Peyer's patch (tissue), 4 donors: ENCODE measurements around the gene BANP. TPM values are rescaled to one million over a fixed set of nuclear protein-coding genes. Genes with fewer than 3 reads are reported as not detected.
A peak's percentile ranks its signal among the peaks of the same experiment; 100 is the strongest.
"Not testable (repeated sequence)": the region's sequence is repeated elsewhere in the genome, so short reads cannot be mapped to it uniquely, and the experiment has no call there.

Source experiments
- DNase-seq, 3 donors: peaks; one replicate each; pipeline ENCODE4 v3.0.0-alpha.2; 2017 to 2019
- H3K27ac ChIP-seq, 4 donors: fragments of 200-600 bp; sonication (generic); one replicate each; pipeline ENCODE4 v1.5.1; 2016 to 2019
- H3K27me3 ChIP-seq, 2 donors: fragments of 200-600 bp; sonication (generic); one replicate each; pipeline ENCODE4 v1.5.1; 2019
- H3K36me3 ChIP-seq, 3 donors: fragments of 200-600 bp; sonication (generic); one replicate each; pipeline ENCODE4 v1.5.1; 2016 to 2019
- H3K4me1 ChIP-seq, 4 donors: fragments of 200-600 bp; sonication (generic); one replicate each; pipeline ENCODE4 v1.5.1; 2016 to 2019
- H3K4me3 ChIP-seq, 4 donors: fragments of 200-600 bp; sonication (generic); 1 replicate in 3 of 4; 2 replicates in 1 of 4; pipeline ENCODE4 v1.5.1; 2016 to 2019; ENCODE audit warnings: mild to moderate bottlenecking in 1 of 4
- H3K9me3 ChIP-seq, 4 donors: fragments of 200-600 bp; sonication (generic); one replicate each; pipeline ENCODE4 v1.5.1; 2016 to 2019; ENCODE audit warnings: mild to moderate bottlenecking in 1 of 4
- CTCF ChIP-seq, 6 experiments: fragments of 450-650 bp in 4 of 6; fragments of 200-600 bp in 2 of 6; sonication (generic) in 1 of 6; IDR thresholded peaks; one replicate each; pipeline ENCODE4 v1.5.1; 2017 to 2019; ENCODE audit warnings: antibody characterized with exemption in 6 of 6, mild to moderate bottlenecking in 3 of 6, moderate library complexity in 1 of 6
- POLR2A ChIP-seq, 2 donors: fragments of 450-650 bp; IDR thresholded peaks; one replicate each; pipeline ENCODE4 v1.5.1; 2017; ENCODE audit warnings: antibody characterized with exemption in 2 of 2, mild to moderate bottlenecking in 2 of 2, moderate library complexity in 2 of 2
- total RNA-seq, 4 donors: library from RNA; depleted of rRNA; stranded (reverse); fragments of >200 nt; gene quantifications; one replicate each; pipeline ENCODE4 v1.1.0, GENCODE V29; 2016

BANP gene
- total RNA-seq, 4 donors from 2014 or later = 27.6 to 113 (median 42.7) TPM

GRCh38 chr16:88087517-88087877, 136.3 kb downstream of the BANP start:
- DNase-seq = no peak
- Histone ChIP-seq H3K9me3 (no peaks in the 10 kb centered on the region), H3K36me3 (peaks cover 0 to 5% (median 0%) of the 10 kb centered on the region in 3 donors), H3K4me3 (no peak overlapping the region), H3K4me1 (no peaks in the 10 kb centered on the region), H3K27me3 (no peaks in the 10 kb centered on the region), H3K27ac (no peak overlapping the region)
- no peak for TF ChIP-seq POLR2A (IDR thresholded peaks at IDR 0.05)
- no peak for TF ChIP-seq CTCF (IDR thresholded peaks at IDR 0.05)

GRCh38 chr16:88088161-88088581, 136.9 kb downstream of the BANP start:
- TF ChIP-seq CTCF (IDR thresholded peaks at IDR 0.05) (no peak), POLR2A (IDR thresholded peaks at IDR 0.05) (no peak)
- no peaks in the 10 kb centered on the region for H3K4me1 ChIP-seq
- no peak overlapping the region for H3K27ac ChIP-seq
- DNase-seq = no peak
- no peaks in the 10 kb centered on the region for H3K27me3 ChIP-seq
- H3K9me3 ChIP-seq = no peaks in the 10 kb centered on the region
- H3K4me3 ChIP-seq = no peak overlapping the region
- H3K36me3 ChIP-seq = no peaks in the 10 kb centered on the region

- not testable (repeated sequence) for DNase-seq, H3K4me3 ChIP-seq, H3K27ac ChIP-seq, H3K27me3 ChIP-seq, H3K9me3 ChIP-seq, H3K4me1 ChIP-seq, H3K36me3 ChIP-seq
These were observed 137.4 kb downstream of the BANP start for GRCh38 chr16:88088611-88089010.

GRCh38 chr16:88089071-88089470, 137.8 kb downstream of the BANP start:
- H3K4me1 ChIP-seq, DNase-seq, H3K4me3 ChIP-seq, H3K36me3 ChIP-seq, H3K27ac ChIP-seq, H3K27me3 ChIP-seq, H3K9me3 ChIP-seq: not testable (repeated sequence)

GRCh38 chr16:88089632-88090376, 138.6 kb downstream of the BANP start:
- not testable (repeated sequence) for H3K4me3 ChIP-seq, DNase-seq, H3K27me3 ChIP-seq, H3K36me3 ChIP-seq, H3K4me1 ChIP-seq, H3K9me3 ChIP-seq
- H3K27ac ChIP-seq = peak overlapping the region in 1 of 4 donors; percentile 12

GRCh38 chr16:88090377-88091175, 139.3 kb downstream of the BANP start:
- H3K4me3 ChIP-seq, DNase-seq, H3K9me3 ChIP-seq, H3K27me3 ChIP-seq, H3K4me1 ChIP-seq, H3K36me3 ChIP-seq: not testable (repeated sequence)
- H3K27ac ChIP-seq = peak overlapping the region in 1 of 4 donors; percentile 12

GRCh38 chr16:88091221-88091971, 140.2 kb downstream of the BANP start:
- not testable (repeated sequence) for H3K4me1 ChIP-seq, DNase-seq, H3K36me3 ChIP-seq, H3K4me3 ChIP-seq, H3K27me3 ChIP-seq
- Histone ChIP-seq H3K27ac (peak overlapping the region in 1 of 4 donors; percentile 38), H3K9me3 (peaks cover 0 to 11% (median 0%) of the 10 kb centered on the region in 4 donors)

GRCh38 chr16:88091972-88092302, 140.7 kb downstream of the BANP start:
- not testable (repeated sequence) for DNase-seq, H3K4me1 ChIP-seq, H3K4me3 ChIP-seq, H3K27me3 ChIP-seq, H3K36me3 ChIP-seq
- H3K27ac ChIP-seq = peak overlapping the region in 1 of 4 donors; percentile 38
- H3K9me3 ChIP-seq = peaks cover 0 to 15% (median 0%) of the 10 kb centered on the region in 4 donors

GRCh38 chr16:88092791-88093555, 141.7 kb downstream of the BANP start:
- H3K4me1 ChIP-seq, DNase-seq, H3K27me3 ChIP-seq, H3K36me3 ChIP-seq, H3K27ac ChIP-seq, H3K4me3 ChIP-seq: not testable (repeated sequence)
- H3K9me3 ChIP-seq = peaks cover 0 to 15% (median 0%) of the 10 kb centered on the region in 4 donors

GRCh38 chr16:88093556-88094252, 142.5 kb downstream of the BANP start:
- peaks cover 0 to 15% (median 0%) of the 10 kb centered on the region in 4 donors for H3K9me3 ChIP-seq
- not testable (repeated sequence) for H3K36me3 ChIP-seq, H3K27me3 ChIP-seq, DNase-seq, H3K4me3 ChIP-seq, H3K4me1 ChIP-seq, H3K27ac ChIP-seq

GRCh38 chr16:88094253-88094575, 143.0 kb downstream of the BANP start:
- H3K4me3 ChIP-seq, DNase-seq, H3K4me1 ChIP-seq, H3K27me3 ChIP-seq, H3K27ac ChIP-seq, H3K36me3 ChIP-seq: not testable (repeated sequence)
- peaks cover 0 to 15% (median 0%) of the 10 kb centered on the region in 4 donors for H3K9me3 ChIP-seq
